Kidney (tissue), 14 donors: ENCODE results near the gene THAP4. TPM values are rescaled to one million over a fixed set of nuclear protein-coding genes. Genes with fewer than 3 reads are reported as not detected.

Source experiments
- DNase-seq, 5 donors: peaks; one replicate each; pipeline ENCODE4 v3.0.0-alpha.2; 2013 to 2020
- FAIRE-seq: peaks from 2 replicates; lab custom pipeline; 2012; peaks lifted over from hg19 to GRCh38; lab: Jason Lieb, UNC
- H3K27ac ChIP-seq, 2 donors: one replicate each; pipeline ENCODE4 v1.7.0; 2013; ENCODE audit warnings: low read depth in 2 of 2, low read length in 2 of 2, inconsistent platforms in 1 of 2
- H3K27me3 ChIP-seq: one replicate; pipeline ENCODE4 v1.7.1; 2013; ENCODE audit warnings: low read length, inconsistent platforms; ENCODE audit not compliant: control insufficient read depth, insufficient read depth
- H3K36me3 ChIP-seq, 3 donors: one replicate each; pipeline versions ENCODE4 v1.7.0 to v1.7.1; 2013; ENCODE audit warnings: low read length in 3 of 3, control low read depth in 1 of 3, inconsistent platforms in 1 of 3; ENCODE audit not compliant: insufficient read depth in 3 of 3, control insufficient read depth in 2 of 3
- H3K4me1 ChIP-seq, 3 donors: one replicate each; pipeline versions ENCODE4 v1.7.0 to v1.7.1; 2013; ENCODE audit warnings: low read length in 3 of 3, inconsistent platforms in 1 of 3, low read depth in 1 of 3; ENCODE audit not compliant: control insufficient read depth in 2 of 3, insufficient read depth in 2 of 3
- H3K4me3 ChIP-seq, 3 donors: one replicate each; pipeline versions ENCODE4 v1.7.0 to v1.8.1; 2013; ENCODE audit warnings: low read length in 3 of 3, control low read depth in 1 of 3, inconsistent platforms in 1 of 3
- H3K9ac ChIP-seq, 3 donors: one replicate each; pipeline versions ENCODE4 v1.7.0 to v1.7.1; 2013; ENCODE audit warnings: low read length in 3 of 3, control low read depth in 1 of 3, inconsistent platforms in 1 of 3
- H3K9me3 ChIP-seq, 3 donors: one replicate each; pipeline versions ENCODE4 v1.7.0 to v1.7.1; 2013; ENCODE audit warnings: low read length in 3 of 3, control low read depth in 1 of 3, inconsistent platforms in 1 of 3; ENCODE audit not compliant: control insufficient read depth in 2 of 3, insufficient read depth in 1 of 3
- intact Hi-C: fragments of 100-400 bp; cut with DNase I; formaldehyde crosslinking; loops from one replicate; pipeline ENCODE4 v1.11.1; 2022
- polyA plus RNA-seq: library from polyadenylated mRNA; stranded (reverse); fragments of 350-450 nt; fragmentation: Illumina TruSeq; extraction: RNeasy Lipid Tissue Mini Kit (QIAGEN cat#74804); gene quantifications from one replicate; pipeline ENCODE4 v1.2.3, GENCODE V29; 2014; ENCODE audit warnings: low read depth, low replicate concordance; ENCODE audit not compliant: insufficient read depth
- total RNA-seq: library from RNA; stranded (reverse); fragmentation: NEBNext Ultra II Directional; extraction: Animal tissue kit (Norgen Biotek cat#: 25700); gene quantifications from one replicate; pipeline ENCODE4 v1.2.1, GENCODE V29; 2021
- TF ChIP-seq, protein P1 (sequence below): IDR thresholded peaks from 3 replicates; pipeline ENCODE4 v1.5.1; 2012; ENCODE audit warnings: mild to moderate bottlenecking, moderate library complexity, borderline replicate concordance; ENCODE audit not compliant: insufficient read depth; ENCODE audit errors: extremely low read depth
- donor health status: control.
- donor health status: control.
- donor health status: control.
- donor health status: control.
- donor health status: control.
- donor health status: DM: yes; HTN: yes; CAD: no.
- donor health status: Normal renal cell carcinoma (clear cell type).

THAP4 gene
- total and polyA plus RNA-seq, 2 donors from 2014 or later: 68.0 to 184 TPM

- Histone ChIP-seq H3K4me1 (peaks cover 0 to 1% (median under 1%) of the 10 kb centered on the region in 3 donors), H3K4me3 (no peak overlapping the region), H3K27ac (no peak overlapping the region), H3K36me3 (no peaks in the 10 kb centered on the region), H3K9ac (no peak overlapping the region), H3K9me3 (no peaks in the 10 kb centered on the region), H3K27me3 (no peaks in the 10 kb centered on the region)
- TF ChIP-seq, protein P1, sequence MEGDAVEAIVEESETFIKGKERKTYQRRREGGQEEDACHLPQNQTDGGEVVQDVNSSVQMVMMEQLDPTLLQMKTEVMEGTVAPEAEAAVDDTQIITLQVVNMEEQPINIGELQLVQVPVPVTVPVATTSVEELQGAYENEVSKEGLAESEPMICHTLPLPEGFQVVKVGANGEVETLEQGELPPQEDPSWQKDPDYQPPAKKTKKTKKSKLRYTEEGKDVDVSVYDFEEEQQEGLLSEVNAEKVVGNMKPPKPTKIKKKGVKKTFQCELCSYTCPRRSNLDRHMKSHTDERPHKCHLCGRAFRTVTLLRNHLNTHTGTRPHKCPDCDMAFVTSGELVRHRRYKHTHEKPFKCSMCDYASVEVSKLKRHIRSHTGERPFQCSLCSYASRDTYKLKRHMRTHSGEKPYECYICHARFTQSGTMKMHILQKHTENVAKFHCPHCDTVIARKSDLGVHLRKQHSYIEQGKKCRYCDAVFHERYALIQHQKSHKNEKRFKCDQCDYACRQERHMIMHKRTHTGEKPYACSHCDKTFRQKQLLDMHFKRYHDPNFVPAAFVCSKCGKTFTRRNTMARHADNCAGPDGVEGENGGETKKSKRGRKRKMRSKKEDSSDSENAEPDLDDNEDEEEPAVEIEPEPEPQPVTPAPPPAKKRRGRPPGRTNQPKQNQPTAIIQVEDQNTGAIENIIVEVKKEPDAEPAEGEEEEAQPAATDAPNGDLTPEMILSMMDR: no peak
- DNase-seq: no peak
- FAIRE-seq: no peak
- intact Hi-C loops: no loop called here
Observed at GRCh38 chr2:241551998-241552737, 84.8 kb downstream of the THAP4 start.

DNA sequence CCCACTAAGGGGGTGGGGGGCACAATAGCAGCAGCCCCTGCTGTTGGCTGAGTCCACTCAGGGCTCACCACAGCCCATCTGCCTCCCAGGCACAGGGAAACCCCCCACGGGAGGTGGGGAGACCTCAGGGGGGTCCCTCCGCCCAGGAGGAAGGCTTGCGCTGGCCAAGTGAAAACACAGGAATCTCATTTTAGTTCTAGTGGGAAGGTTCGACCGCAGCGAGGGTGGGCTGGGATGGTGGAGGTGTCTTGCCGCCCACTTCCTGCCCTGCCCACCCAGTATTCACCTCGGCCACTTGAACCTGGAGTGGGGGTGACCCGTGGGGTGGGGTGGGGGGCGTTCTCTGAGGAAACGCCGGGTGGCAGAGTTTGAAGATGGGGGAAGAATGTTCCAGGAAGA is 85.4 kb downstream of the THAP4 start:
- Histone ChIP-seq H3K27me3 (no peaks in the 10 kb centered on the region), H3K4me3 (no peak overlapping the region), H3K4me1 (peaks cover 0 to 7% (median 3%) of the 10 kb centered on the region in 3 donors), H3K27ac (no peak overlapping the region), H3K9me3 (no peaks in the 10 kb centered on the region), H3K9ac (no peak overlapping the region), H3K36me3 (no peaks in the 10 kb centered on the region)
- TF ChIP-seq, protein P1: no peak
- no peak for DNase-seq
- intact Hi-C loops: no loop called here
- no peak for FAIRE-seq

DNA sequence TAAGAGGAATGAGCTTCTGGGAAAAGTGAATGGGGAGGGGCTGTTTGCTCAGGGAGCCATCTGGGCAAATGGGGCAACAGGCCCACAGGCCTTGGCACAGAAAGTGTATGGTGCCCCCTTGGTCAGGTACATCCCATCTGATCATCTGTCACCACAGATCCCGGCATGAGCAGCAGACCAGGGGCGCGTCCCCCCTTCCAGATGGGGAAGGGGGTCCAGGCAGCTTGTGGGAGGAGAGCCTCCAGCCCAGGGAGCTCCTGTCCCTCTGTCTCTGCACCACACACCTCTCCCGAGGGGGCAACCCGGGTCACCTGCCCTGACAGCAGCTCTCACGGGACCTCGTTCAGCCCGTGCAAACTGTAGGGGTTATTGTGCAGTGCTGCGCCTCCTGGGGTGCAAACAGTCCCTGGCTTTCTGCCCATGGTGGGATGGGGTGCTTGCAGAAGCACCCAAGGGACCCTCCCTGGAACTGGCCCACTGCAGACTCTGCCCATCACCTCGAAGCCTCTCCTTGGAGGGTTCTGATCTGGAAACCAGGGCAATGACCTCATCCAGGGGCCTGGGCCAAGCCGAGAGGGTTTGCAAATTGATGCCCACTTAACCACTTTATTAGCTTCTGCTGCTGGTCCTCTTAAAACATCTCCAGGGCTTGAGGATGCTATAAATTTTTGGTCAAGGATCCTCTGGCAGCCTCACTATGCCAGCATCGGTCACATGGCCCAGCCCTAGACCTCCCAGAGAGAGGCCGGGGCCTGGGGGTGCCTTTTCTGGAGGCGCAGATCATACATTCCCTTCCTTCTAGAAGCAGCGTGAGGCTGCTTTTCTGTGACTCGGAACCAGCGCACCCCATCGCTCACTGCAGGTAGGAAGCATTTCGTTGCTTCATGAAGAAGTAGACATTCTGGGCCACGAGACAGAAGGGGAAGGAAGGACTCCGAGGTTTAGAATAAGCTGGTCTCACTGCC is 86.1 kb downstream of the THAP4 start:
- DNase-seq (no peak), FAIRE-seq (no peak)
- no peak overlapping the region for H3K27ac ChIP-seq
- H3K9me3 ChIP-seq: no peaks in the 10 kb centered on the region
- peaks cover 0 to 9% (median 3%) of the 10 kb centered on the region in 3 donors for H3K4me1 ChIP-seq
- H3K36me3 ChIP-seq: no peaks in the 10 kb centered on the region
- no peak overlapping the region for H3K4me3 ChIP-seq
- TF ChIP-seq, protein P1: no peak
- H3K27me3 ChIP-seq: no peaks in the 10 kb centered on the region
- H3K9ac ChIP-seq: no peak overlapping the region
- intact Hi-C loops: no loop called here
